Common myeloid progenitor, CD34-positive (primary cell): ENCODE results near the gene PCNX3.

Experiments
- CTCF ChIA-PET: fragments of 350-600 bp; sonication (Branson Sonifier 250); formaldehyde crosslinking; loops from one replicate; lab custom pipeline; 2021; ENCODE audit warnings: antibody characterized with exemption; lab: Charles Lee
- POLR2A ChIA-PET: fragments of 350-600 bp; sonication (Branson Sonifier 250); formaldehyde crosslinking; loops from one replicate; lab custom pipeline; 2021; ENCODE audit warnings: antibody characterized with exemption; lab: Charles Lee
- DNase-seq, 3 donors: peaks; one replicate each; pipeline versions ENCODE4 v3.0.0 to v3.0.0-alpha.2; 2013
- H3K27ac ChIP-seq, 2 experiments: 1 replicate in 1 of 2; 2 replicates in 1 of 2; pipeline ENCODE4 v1.7.0; 2013; ENCODE audit warnings: inconsistent platforms in 2 of 2, low read length in 2 of 2, mild to moderate bottlenecking in 2 of 2, low read depth in 1 of 2, moderate library complexity in 1 of 2; ENCODE audit not compliant: severe bottlenecking in 2 of 2, insufficient read depth in 1 of 2, poor library complexity in 1 of 2
- H3K27me3 ChIP-seq, 5 experiments: replicated peaks in 2 of 5; 1 replicate in 3 of 5; 2 replicates in 2 of 5; pipeline versions ENCODE4 v1.6.1 to v1.7.0; 2013; ENCODE audit warnings: low read length in 4 of 5, mild to moderate bottlenecking in 2 of 5, moderate library complexity in 2 of 5, inconsistent platforms in 1 of 5; ENCODE audit not compliant: insufficient read depth in 5 of 5, control insufficient read depth in 4 of 5
- H3K36me3 ChIP-seq, 4 experiments: 1 replicate in 2 of 4; 2 replicates in 2 of 4; pipeline versions ENCODE4 v1.6.1 to v1.7.0; 2013; ENCODE audit warnings: low read length in 3 of 4, control low read depth in 1 of 4, mild to moderate bottlenecking in 1 of 4; ENCODE audit not compliant: control insufficient read depth in 4 of 4, insufficient read depth in 4 of 4
- H3K4me1 ChIP-seq, 4 experiments: 1 replicate in 3 of 4; 2 replicates in 1 of 4; pipeline versions ENCODE4 v1.6.1 to v1.7.1; 2013; ENCODE audit warnings: low read length in 3 of 4, mild to moderate bottlenecking in 3 of 4, control low read depth in 1 of 4, inconsistent platforms in 1 of 4, moderate library complexity in 1 of 4; ENCODE audit not compliant: control insufficient read depth in 4 of 4, insufficient read depth in 4 of 4; ENCODE audit errors: control extremely low read depth in 1 of 4
- H3K4me3 ChIP-seq, 7 experiments: 1 replicate in 4 of 7; 2 replicates in 3 of 7; pipeline versions ENCODE4 v1.5.1 to v1.7.0; 2013; ENCODE audit warnings: mild to moderate bottlenecking in 7 of 7, low read length in 6 of 7, moderate library complexity in 6 of 7, inconsistent platforms in 2 of 7, low read depth in 2 of 7, control low read depth in 1 of 7; ENCODE audit not compliant: insufficient read depth in 4 of 7, control insufficient read depth in 1 of 7; ENCODE audit errors: extremely low read depth in 1 of 7
- H3K9me3 ChIP-seq, 5 experiments: 1 replicate in 4 of 5; 2 replicates in 1 of 5; pipeline versions ENCODE4 v1.6.1 to v1.7.1; 2013; ENCODE audit warnings: low read length in 4 of 5, mild to moderate bottlenecking in 2 of 5, inconsistent platforms in 1 of 5, low read depth in 1 of 5, moderate library complexity in 1 of 5; ENCODE audit not compliant: control insufficient read depth in 4 of 5, insufficient read depth in 2 of 5; ENCODE audit errors: control extremely low read depth in 1 of 5
- WGBS: methylation state at CpG from one replicate; pipeline ENCODE4 v1.1.5; 2013; ENCODE audit not compliant: insufficient coverage; 5-methylcytosine and 5-hydroxymethylcytosine counted together

The PCNX3 gene

GRCh38 chr11:65611758-65612603 is 3.6 kb upstream of the PCNX3 start:
- DNase-seq: no peak
- H3K27ac ChIP-seq: peak overlapping the region; percentile 82 to 93
- WGBS: 34% methylated on average over 10 of the region's 12 CpGs
- ChIA-PET POLR2A (interaction anchor here (1.1 kb wide), 1 partner anchor 16 kb away, joined by 4 read pairs; the partner anchor contains the start of gene KCNK7), CTCF (interaction anchor here (0.7 to 16.3 kb wide), 9 partner anchors 8 to 272 kb away, joined by 3 to 229 read pairs (median 4); partner anchors contain the start of genes KCNK7 and ZNRD2)
- H3K27me3 ChIP-seq: no peaks in the 10 kb centered on the region
- no peaks in the 10 kb centered on the region for H3K9me3 ChIP-seq
- H3K4me3 ChIP-seq: peak overlapping the region; percentile 23 to 98 (median 86)
- H3K4me1 ChIP-seq: peaks cover 5 to 60% (median 55%) of the 10 kb centered on the region in 4 experiments
- H3K36me3 ChIP-seq: peaks cover 7 to 39% (median 30%) of the 10 kb centered on the region in 4 experiments

GRCh38 chr11:65612691-65613090 is 2.9 kb upstream of the PCNX3 start:
- 34% methylated on average over 7 of the region's 7 CpGs for WGBS
- Histone ChIP-seq H3K9me3 (no peaks in the 10 kb centered on the region), H3K27ac (peak overlapping the region; percentile 82 to 93), H3K27me3 (no peaks in the 10 kb centered on the region), H3K4me3 (peak overlapping the region; percentile 48 to 98 (median 86)), H3K4me1 (peaks cover 5 to 64% (median 59%) of the 10 kb centered on the region in 4 experiments), H3K36me3 (peaks cover 10 to 39% (median 29%) of the 10 kb centered on the region in 4 experiments)
- ChIA-PET POLR2A (interaction anchor here (1.0 to 1.1 kb wide), 2 partner anchors 17 to 99 kb away, joined by 3 to 4 read pairs; partner anchors contain the start of genes KAT5 and KCNK7), CTCF (interaction anchor here (0.7 to 16.3 kb wide), 9 partner anchors 8 to 271 kb away, joined by 3 to 229 read pairs (median 4); partner anchors contain the start of genes FAM89B and KCNK7)
- DNase-seq: no peak

GRCh38 chr11:65613091-65613928 is 2.3 kb upstream of the PCNX3 start:
- Histone ChIP-seq H3K4me1 (peaks cover 5 to 64% (median 59%) of the 10 kb centered on the region in 4 experiments), H3K27me3 (no peaks in the 10 kb centered on the region), H3K9me3 (no peaks in the 10 kb centered on the region), H3K36me3 (peaks cover 5 to 39% (median 27%) of the 10 kb centered on the region in 4 experiments), H3K27ac (peak overlapping the region; percentile 82 to 93), H3K4me3 (peak overlapping the region; percentile 73 to 98 (median 86))
- CTCF ChIA-PET: interaction anchor here (0.7 to 16.3 kb wide), 8 partner anchors 9 to 271 kb away, joined by 3 to 229 read pairs (median 5); partner anchors contain the start of genes FAM89B and KCNK7
- POLR2A ChIA-PET: interaction anchor here (0.7 to 1.8 kb wide), 5 partner anchors 18 to 99 kb away, joined by 3 to 4 read pairs (median 3); partner anchors contain the start of genes FAM89B, KAT5 and KCNK7
- no peak for DNase-seq
- 9% methylated on average over 36 of the region's 43 CpGs for WGBS

GRCh38 chr11:65615950-65616574 is 486 bp downstream of the PCNX3 start:
- DNase-seq: peak in 1 of 3 donors; percentile 32
- Histone ChIP-seq H3K27ac (peak overlapping the region; percentile 68 to 91), H3K27me3 (no peaks in the 10 kb centered on the region), H3K9me3 (no peaks in the 10 kb centered on the region), H3K4me3 (peak overlapping the region; percentile 53 to 95 (median 73)), H3K4me1 (peaks cover 0 to 43% (median 39%) of the 10 kb centered on the region in 4 experiments), H3K36me3 (peaks cover 10 to 49% (median 34%) of the 10 kb centered on the region in 4 experiments)
- POLR2A ChIA-PET: interaction anchor here (0.9 to 1.5 kb wide), 5 partner anchors 10 to 272 kb away, joined by 3 to 8 read pairs (median 3); partner anchors contain the start of genes AP5B1, FIBP and RELA
- CTCF ChIA-PET: interaction anchor here (1.2 to 16.3 kb wide), 7 partner anchors 10 to 44 kb away, joined by 3 to 229 read pairs (median 6); partner anchors contain the start of gene KCNK7
- 2% methylated on average over 33 of the region's 50 CpGs for WGBS

- H3K4me1 ChIP-seq: peaks cover 0 to 38% (median 34%) of the 10 kb centered on the region in 4 experiments
- H3K36me3 ChIP-seq: peaks cover 10 to 54% (median 36%) of the 10 kb centered on the region in 4 experiments
- peak overlapping the region; percentile 68 to 91 for H3K27ac ChIP-seq
- ChIA-PET CTCF (interaction anchor here (1.0 to 3.5 kb wide), 6 partner anchors 9 to 95 kb away, joined by 3 to 14 read pairs (median 5); partner anchors contain the start of gene KAT5), POLR2A (no interaction called here)
- H3K27me3 ChIP-seq: no peaks in the 10 kb centered on the region
- no peak for DNase-seq
- peak overlapping the region; percentile 37 to 95 (median 73) for H3K4me3 ChIP-seq
- WGBS: 93% methylated on average over 8 of the region's 10 CpGs
- H3K9me3 ChIP-seq: no peaks in the 10 kb centered on the region
Measured at GRCh38 chr11:65616575-65617001, 1.0 kb downstream of the PCNX3 start.
